ENCODE data around the gene NSMF.
"Not testable (repeated sequence)": the region's sequence is repeated elsewhere in the genome, so short reads cannot be mapped to it uniquely, and the experiment has no call there.

- not testable (repeated sequence) for TF ChIP-seq CTCF (IDR thresholded peaks at IDR 0.05; ENCODE audit: low read depth, low read length); EZH2phosphoT487 (IDR thresholded peaks at IDR 0.05; ENCODE audit: low read depth)
Observed at GRCh38 chr9:137466389-137467085, 7.4 kb upstream of the NSMF start.
